HG03469 (cell line): ENCODE data around the gene ZBTB40.

Source experiments
- ATAC-seq: cut with Tn5 transposase; IDR thresholded peaks from one replicate; pipeline ENCODE4 v1.9.1; 2021; ENCODE audit warnings: mild to moderate bottlenecking, moderate library complexity, moderate number of reproducible peaks; ENCODE audit not compliant: unreplicated experiment

ZBTB40 gene

GRCh38 chr1:22431965-22432364 lies 19.7 kb upstream of the ZBTB40 start:
- no peak for ATAC-seq

- no peak for ATAC-seq
These were observed 16.9 kb upstream of the ZBTB40 start for GRCh38 chr1:22434717-22435116.

GRCh38 chr1:22436948-22437347 lies 14.7 kb upstream of the ZBTB40 start:
- ATAC-seq, result no peak

- no peak for ATAC-seq
These were observed 14.1 kb upstream of the ZBTB40 start for GRCh38 chr1:22437573-22437972.

- no peak for ATAC-seq
These were observed 11.1 kb upstream of the ZBTB40 start for GRCh38 chr1:22440582-22440981.

- ATAC-seq, result no peak
These were observed 9.3 kb upstream of the ZBTB40 start for GRCh38 chr1:22442212-22442894.

GRCh38 chr1:22443332-22443731 lies 8.3 kb upstream of the ZBTB40 start:
- ATAC-seq, result no peak

- ATAC-seq, result no peak
These were observed 6.8 kb upstream of the ZBTB40 start for GRCh38 chr1:22444856-22445255.

GRCh38 chr1:22447621-22448111 lies 4.0 kb upstream of the ZBTB40 start:
- ATAC-seq, result no peak

- no peak for ATAC-seq
These were observed 2.0 kb upstream of the ZBTB40 start for GRCh38 chr1:22449636-22450035.

- ATAC-seq, result no peak
These were observed 1.2 kb upstream of the ZBTB40 start for GRCh38 chr1:22450351-22451021.

- no peak for ATAC-seq
These were observed 868 bp downstream of the ZBTB40 start for GRCh38 chr1:22452481-22452957.

- no peak for ATAC-seq
These were observed 1.5 kb downstream of the ZBTB40 start for GRCh38 chr1:22453181-22453580.

- no peak for ATAC-seq
These were observed 2.9 kb downstream of the ZBTB40 start for GRCh38 chr1:22454476-22455056.

- no peak for ATAC-seq
These were observed 5.7 kb downstream of the ZBTB40 start for GRCh38 chr1:22457345-22457744.

- no peak for ATAC-seq
These were observed 6.2 kb downstream of the ZBTB40 start for GRCh38 chr1:22457836-22458235.

GRCh38 chr1:22461100-22461499 lies 9.4 kb downstream of the ZBTB40 start:
- no peak for ATAC-seq

GRCh38 chr1:22461678-22462527 lies 10.3 kb downstream of the ZBTB40 start:
- no peak for ATAC-seq

GRCh38 chr1:22462928-22463327 lies 11.3 kb downstream of the ZBTB40 start:
- no peak for ATAC-seq

GRCh38 chr1:22465015-22465565 lies 13.4 kb downstream of the ZBTB40 start:
- no peak for ATAC-seq

GRCh38 chr1:22465671-22466070 lies 14.0 kb downstream of the ZBTB40 start:
- ATAC-seq, result no peak
